Measurements from ENCODE around the gene COMMD1. TPM values are rescaled to one million over a fixed set of nuclear protein-coding genes. Genes with fewer than 3 reads are reported as not detected.

COMMD1 gene
- total and polyA plus RNA-seq, 2 donors from 2014 or later: 38.5 to 99.4 TPM

DNA sequence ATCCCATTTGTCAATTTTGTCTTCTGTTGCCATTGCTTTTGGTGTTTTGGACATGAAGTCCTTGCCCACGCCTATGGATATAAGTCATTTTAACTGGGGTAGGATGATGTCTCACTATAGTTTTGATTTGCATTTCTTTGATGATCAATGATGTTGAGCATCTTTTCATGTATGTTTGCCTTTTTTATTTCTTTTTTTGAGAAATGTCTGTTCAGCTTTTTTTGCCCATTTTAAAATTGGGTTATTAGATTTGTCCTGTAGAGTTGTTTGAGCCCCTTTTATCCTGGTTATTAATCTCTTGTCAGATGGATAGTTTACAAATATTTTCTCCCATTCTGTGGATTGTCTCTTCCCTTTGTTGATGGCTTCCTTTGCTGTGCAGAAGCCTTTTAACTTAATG is 75.3 kb downstream of the COMMD1 start:
- H3K36me3 ChIP-seq (ENCODE audit: control insufficient read depth in 2 of 3, insufficient read depth in 3 of 3, low read length in 3 of 3): no peaks in the 10 kb centered on the region
- no peak for TF ChIP-seq CTCF (IDR thresholded peaks at IDR 0.05; ENCODE audit: borderline replicate concordance, extremely low read depth, insufficient read depth)

DNA sequence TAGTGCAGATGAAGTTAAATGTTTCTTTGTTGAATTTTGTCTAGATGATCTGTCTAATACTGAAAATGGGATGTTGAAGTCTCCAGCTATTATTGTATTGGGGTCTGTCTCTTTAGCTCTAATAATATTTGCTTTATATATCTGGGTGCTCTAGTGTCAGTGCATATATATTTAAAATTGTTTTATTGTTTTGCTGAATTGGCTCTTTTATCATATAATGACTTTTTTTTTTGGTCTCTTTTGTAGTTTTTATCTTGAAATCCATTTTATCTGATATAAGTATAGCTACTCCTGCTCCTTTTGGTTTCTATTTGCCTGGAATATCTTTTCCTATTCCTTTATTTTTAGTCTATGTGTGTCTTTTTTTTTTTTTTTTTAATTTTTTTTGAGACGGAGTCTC is 79.2 kb downstream of the COMMD1 start:
- DNase-seq (no peak), FAIRE-seq (no peak)
- intact Hi-C loops (cut with DNase I): loop anchor here (10.0 kb wide), 1 partner anchor 430 kb away; no protein-coding TSS in a partner anchor
- H3K27ac ChIP-seq (ENCODE audit: low read depth in 2 of 2, low read length in 2 of 2): no peak overlapping the region
- H3K4me3 ChIP-seq (ENCODE audit: low read length in 3 of 3): no peak overlapping the region
- H3K36me3 ChIP-seq (ENCODE audit: control insufficient read depth in 2 of 3, insufficient read depth in 3 of 3, low read length in 3 of 3): no peaks in the 10 kb centered on the region
- no peaks in the 10 kb centered on the region for H3K27me3 ChIP-seq (ENCODE audit: control insufficient read depth, insufficient read depth, low read length)
- no peak overlapping the region for H3K9ac ChIP-seq (ENCODE audit: low read length in 3 of 3)
- H3K4me1 ChIP-seq (ENCODE audit: control insufficient read depth in 2 of 3, insufficient read depth in 2 of 3, low read depth in 1 of 3, low read length in 3 of 3): no peaks in the 10 kb centered on the region
- H3K9me3 ChIP-seq (ENCODE audit: control insufficient read depth in 2 of 3, insufficient read depth in 1 of 3, low read length in 3 of 3): peaks cover 0 to 10% (median 0%) of the 10 kb centered on the region in 3 donors
- no peak for TF ChIP-seq CTCF (IDR thresholded peaks at IDR 0.05; ENCODE audit: borderline replicate concordance, extremely low read depth, insufficient read depth)

More for the DNA sequence above, 75.3 kb downstream of the COMMD1 start:
- peaks cover 0 to 10% (median 0%) of the 10 kb centered on the region in 3 donors for H3K9me3 ChIP-seq (ENCODE audit: control insufficient read depth in 2 of 3, insufficient read depth in 1 of 3, low read length in 3 of 3)
- H3K4me1 ChIP-seq (ENCODE audit: control insufficient read depth in 2 of 3, insufficient read depth in 2 of 3, low read depth in 1 of 3, low read length in 3 of 3): no peaks in the 10 kb centered on the region
- intact Hi-C loops (cut with DNase I): loop anchor here (10.0 kb wide), 1 partner anchor 434 kb away; no protein-coding TSS in a partner anchor
- H3K27ac ChIP-seq (ENCODE audit: low read depth in 2 of 2, low read length in 2 of 2): no peak overlapping the region
- no peaks in the 10 kb centered on the region for H3K27me3 ChIP-seq (ENCODE audit: control insufficient read depth, insufficient read depth, low read length)
- H3K4me3 ChIP-seq (ENCODE audit: low read length in 3 of 3): no peak overlapping the region
- no peak overlapping the region for H3K9ac ChIP-seq (ENCODE audit: low read length in 3 of 3)
- DNase-seq (no peak), FAIRE-seq (no peak)

DNA sequence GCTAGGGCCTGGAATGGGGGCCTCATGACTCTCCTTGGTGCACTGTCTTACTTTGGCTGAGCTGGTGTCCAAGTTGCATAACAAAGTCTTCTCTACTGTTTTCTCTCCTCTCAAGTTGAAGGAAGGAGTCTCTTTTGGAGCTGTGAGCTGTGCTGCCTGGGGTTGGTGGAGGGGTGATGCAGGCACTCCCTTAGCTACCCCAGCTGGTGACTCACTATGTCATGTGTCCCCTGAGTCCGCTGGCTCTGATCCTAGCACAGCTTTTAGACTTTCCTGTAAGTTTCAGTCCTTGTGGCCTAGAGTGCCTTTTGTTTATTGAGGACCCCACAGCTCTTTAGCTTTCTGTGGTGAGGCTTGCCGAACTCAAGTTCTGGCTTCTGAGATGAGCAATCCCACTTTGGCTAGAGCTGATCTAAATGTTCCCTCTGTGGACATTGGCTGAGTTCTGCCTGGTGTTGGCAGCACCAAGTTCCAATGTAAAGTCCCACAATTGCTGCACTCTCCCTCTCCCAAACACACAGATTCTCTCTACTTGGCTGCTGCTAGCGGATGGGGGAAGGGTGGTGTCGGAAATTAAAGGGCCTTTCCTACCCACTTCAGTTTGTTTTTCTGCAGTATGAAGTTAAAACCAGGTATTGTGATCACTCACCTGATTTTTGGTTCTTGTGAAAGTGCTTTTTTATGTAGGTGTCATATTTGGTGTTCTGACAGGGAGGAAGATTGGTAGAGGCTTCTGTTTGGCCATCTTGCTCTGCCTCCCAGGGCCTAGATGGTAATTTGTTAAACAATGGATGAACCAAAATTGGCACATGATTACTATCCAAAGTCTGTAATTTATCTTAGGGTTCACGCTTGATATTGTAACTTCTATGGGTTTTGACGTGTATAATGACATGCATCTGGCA is 83.2 kb downstream of the COMMD1 start:
- TF ChIP-seq CTCF (IDR thresholded peaks at IDR 0.05; ENCODE audit: borderline replicate concordance, extremely low read depth, insufficient read depth): no peak
- H3K4me1 ChIP-seq (ENCODE audit: control insufficient read depth in 2 of 3, insufficient read depth in 2 of 3, low read depth in 1 of 3, low read length in 3 of 3): no peaks in the 10 kb centered on the region
- intact Hi-C loops (cut with DNase I): loop anchor here (10.0 kb wide), 1 partner anchor 426 kb away; no protein-coding TSS in a partner anchor
- H3K9me3 ChIP-seq (ENCODE audit: control insufficient read depth in 2 of 3, insufficient read depth in 1 of 3, low read length in 3 of 3): no peaks in the 10 kb centered on the region
- H3K27me3 ChIP-seq (ENCODE audit: control insufficient read depth, insufficient read depth, low read length): no peaks in the 10 kb centered on the region
- H3K27ac ChIP-seq (ENCODE audit: low read depth in 2 of 2, low read length in 2 of 2): no peak overlapping the region
- DNase-seq: no peak
- H3K4me3 ChIP-seq (ENCODE audit: low read length in 3 of 3): no peak overlapping the region
- H3K36me3 ChIP-seq (ENCODE audit: control insufficient read depth in 2 of 3, insufficient read depth in 3 of 3, low read length in 3 of 3): no peaks in the 10 kb centered on the region
- FAIRE-seq: no peak
- no peak overlapping the region for H3K9ac ChIP-seq (ENCODE audit: low read length in 3 of 3)

All from kidney (tissue), 14 donors.